WTC11 (cell line): ENCODE data around the gene SPDYE11.
"Not testable (repeated sequence)": the region's sequence is repeated elsewhere in the genome, so short reads cannot be mapped to it uniquely, and the experiment has no call there.

ENCODE experiments used
- CREB1 ChIP-seq: sonication (generic); formaldehyde crosslinking; IDR thresholded peaks from 2 replicates; pipeline ENCODE4 v1.8.0; 2023; ENCODE audit warnings: mild to moderate bottlenecking, missing genetic modification reagents
- CREM ChIP-seq: sonication (generic); formaldehyde crosslinking; IDR thresholded peaks from 2 replicates; pipeline ENCODE4 v1.8.1; 2022; ENCODE audit warnings: mild to moderate bottlenecking, missing genetic modification reagents, moderate library complexity
- FOXK1 ChIP-seq: sonication (generic); formaldehyde crosslinking; IDR thresholded peaks from 2 replicates; pipeline ENCODE4 v1.8.0; 2022; ENCODE audit warnings: mild to moderate bottlenecking, moderate library complexity, missing genetic modification reagents
- FOXP1 ChIP-seq: sonication (generic); formaldehyde crosslinking; IDR thresholded peaks from 2 replicates; pipeline ENCODE4 v1.8.0; 2022; ENCODE audit warnings: missing genetic modification reagents, mild to moderate bottlenecking, moderate library complexity, borderline replicate concordance
- JUN ChIP-seq: sonication (generic); formaldehyde crosslinking; IDR thresholded peaks from 2 replicates; pipeline ENCODE4 v1.8.0; 2023; ENCODE audit warnings: mild to moderate bottlenecking, missing genetic modification reagents
- RELA ChIP-seq: sonication (generic); formaldehyde crosslinking; IDR thresholded peaks from 2 replicates; pipeline ENCODE4 v1.8.1; 2022; ENCODE audit warnings: missing genetic modification reagents, mild to moderate bottlenecking, borderline replicate concordance
- ZBTB21 ChIP-seq: sonication (generic); formaldehyde crosslinking; IDR thresholded peaks from 2 replicates; pipeline ENCODE4 v1.8.1; 2023; ENCODE audit warnings: mild to moderate bottlenecking, missing genetic modification reagents, borderline replicate concordance
- ZNF416 ChIP-seq: fragments of 250-450 bp; sonication (Bioruptor Pico); IDR thresholded peaks from 2 replicates; pipeline ENCODE4 v1.9.0; 2021; ENCODE audit warnings: mild to moderate bottlenecking, inconsistent platforms
- TF ChIP-seq, protein P1 (sequence below): fragments of 200-600 bp; IDR thresholded peaks from 2 replicates; pipeline ENCODE4 v1.8.0; 2022; ENCODE audit warnings: antibody characterized with exemption
- TF ChIP-seq, protein P2 (sequence below): sonication (generic); formaldehyde crosslinking; IDR thresholded peaks from 2 replicates; pipeline ENCODE4 v1.8.1; 2023; ENCODE audit warnings: mild to moderate bottlenecking, moderate library complexity, missing genetic modification reagents
- TF ChIP-seq, protein P3 (sequence below): sonication (generic); formaldehyde crosslinking; IDR thresholded peaks from 2 replicates; pipeline ENCODE4 v1.8.1; 2023; ENCODE audit warnings: mild to moderate bottlenecking, missing genetic modification reagents, moderate library complexity
- TF ChIP-seq, protein P4 (sequence below): sonication (generic); formaldehyde crosslinking; IDR thresholded peaks from 2 replicates; pipeline ENCODE4 v1.8.0; 2023; ENCODE audit warnings: missing genetic modification reagents, mild to moderate bottlenecking, borderline replicate concordance

DNA sequence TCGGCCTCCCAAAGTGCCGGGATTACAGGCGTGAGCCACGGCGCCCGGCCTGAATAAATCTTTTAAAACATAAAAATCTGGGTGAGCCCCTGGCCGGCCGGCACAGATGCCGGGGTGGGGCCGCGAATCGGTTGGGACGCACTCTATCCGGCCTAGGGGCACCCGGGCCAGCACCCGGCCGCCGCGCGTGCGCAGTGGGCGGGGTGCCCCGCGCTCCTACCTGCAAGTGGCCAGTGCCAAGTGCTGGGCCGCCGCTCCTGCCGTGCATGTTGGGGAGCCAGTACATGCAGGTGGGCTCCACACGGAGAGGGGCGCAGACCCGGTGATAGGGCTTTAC, 52.4 kb downstream of the SPDYE11 start:
- TF ChIP-seq, protein P1, sequence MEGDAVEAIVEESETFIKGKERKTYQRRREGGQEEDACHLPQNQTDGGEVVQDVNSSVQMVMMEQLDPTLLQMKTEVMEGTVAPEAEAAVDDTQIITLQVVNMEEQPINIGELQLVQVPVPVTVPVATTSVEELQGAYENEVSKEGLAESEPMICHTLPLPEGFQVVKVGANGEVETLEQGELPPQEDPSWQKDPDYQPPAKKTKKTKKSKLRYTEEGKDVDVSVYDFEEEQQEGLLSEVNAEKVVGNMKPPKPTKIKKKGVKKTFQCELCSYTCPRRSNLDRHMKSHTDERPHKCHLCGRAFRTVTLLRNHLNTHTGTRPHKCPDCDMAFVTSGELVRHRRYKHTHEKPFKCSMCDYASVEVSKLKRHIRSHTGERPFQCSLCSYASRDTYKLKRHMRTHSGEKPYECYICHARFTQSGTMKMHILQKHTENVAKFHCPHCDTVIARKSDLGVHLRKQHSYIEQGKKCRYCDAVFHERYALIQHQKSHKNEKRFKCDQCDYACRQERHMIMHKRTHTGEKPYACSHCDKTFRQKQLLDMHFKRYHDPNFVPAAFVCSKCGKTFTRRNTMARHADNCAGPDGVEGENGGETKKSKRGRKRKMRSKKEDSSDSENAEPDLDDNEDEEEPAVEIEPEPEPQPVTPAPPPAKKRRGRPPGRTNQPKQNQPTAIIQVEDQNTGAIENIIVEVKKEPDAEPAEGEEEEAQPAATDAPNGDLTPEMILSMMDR = not testable (repeated sequence)
- not testable (repeated sequence) for TF ChIP-seq ZBTB21; FOXP1 (CRISPR knock-in tag); FOXK1; CREB1; CREM (CRISPR knock-in tag); RELA (CRISPR knock-in tag); JUN; ZNF416 (CRISPR knock-in tag)
- TF ChIP-seq, protein P2, sequence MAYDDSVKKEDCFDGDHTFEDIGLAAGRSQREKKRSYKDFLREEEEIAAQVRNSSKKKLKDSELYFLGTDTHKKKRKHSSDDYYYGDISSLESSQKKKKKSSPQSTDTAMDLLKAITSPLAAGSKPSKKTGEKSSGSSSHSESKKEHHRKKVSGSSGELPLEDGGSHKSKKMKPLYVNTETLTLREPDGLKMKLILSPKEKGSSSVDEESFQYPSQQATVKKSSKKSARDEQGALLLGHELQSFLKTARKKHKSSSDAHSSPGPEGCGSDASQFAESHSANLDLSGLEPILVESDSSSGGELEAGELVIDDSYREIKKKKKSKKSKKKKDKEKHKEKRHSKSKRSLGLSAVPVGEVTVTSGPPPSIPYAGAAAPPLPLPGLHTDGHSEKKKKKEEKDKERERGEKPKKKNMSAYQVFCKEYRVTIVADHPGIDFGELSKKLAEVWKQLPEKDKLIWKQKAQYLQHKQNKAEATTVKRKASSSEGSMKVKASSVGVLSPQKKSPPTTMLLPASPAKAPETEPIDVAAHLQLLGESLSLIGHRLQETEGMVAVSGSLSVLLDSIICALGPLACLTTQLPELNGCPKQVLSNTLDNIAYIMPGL (CRISPR knock-in tag) = not testable (repeated sequence)
- TF ChIP-seq, protein P3, sequence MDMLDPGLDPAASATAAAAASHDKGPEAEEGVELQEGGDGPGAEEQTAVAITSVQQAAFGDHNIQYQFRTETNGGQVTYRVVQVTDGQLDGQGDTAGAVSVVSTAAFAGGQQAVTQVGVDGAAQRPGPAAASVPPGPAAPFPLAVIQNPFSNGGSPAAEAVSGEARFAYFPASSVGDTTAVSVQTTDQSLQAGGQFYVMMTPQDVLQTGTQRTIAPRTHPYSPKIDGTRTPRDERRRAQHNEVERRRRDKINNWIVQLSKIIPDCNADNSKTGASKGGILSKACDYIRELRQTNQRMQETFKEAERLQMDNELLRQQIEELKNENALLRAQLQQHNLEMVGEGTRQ (CRISPR knock-in tag) = not testable (repeated sequence)
- TF ChIP-seq, protein P4, sequence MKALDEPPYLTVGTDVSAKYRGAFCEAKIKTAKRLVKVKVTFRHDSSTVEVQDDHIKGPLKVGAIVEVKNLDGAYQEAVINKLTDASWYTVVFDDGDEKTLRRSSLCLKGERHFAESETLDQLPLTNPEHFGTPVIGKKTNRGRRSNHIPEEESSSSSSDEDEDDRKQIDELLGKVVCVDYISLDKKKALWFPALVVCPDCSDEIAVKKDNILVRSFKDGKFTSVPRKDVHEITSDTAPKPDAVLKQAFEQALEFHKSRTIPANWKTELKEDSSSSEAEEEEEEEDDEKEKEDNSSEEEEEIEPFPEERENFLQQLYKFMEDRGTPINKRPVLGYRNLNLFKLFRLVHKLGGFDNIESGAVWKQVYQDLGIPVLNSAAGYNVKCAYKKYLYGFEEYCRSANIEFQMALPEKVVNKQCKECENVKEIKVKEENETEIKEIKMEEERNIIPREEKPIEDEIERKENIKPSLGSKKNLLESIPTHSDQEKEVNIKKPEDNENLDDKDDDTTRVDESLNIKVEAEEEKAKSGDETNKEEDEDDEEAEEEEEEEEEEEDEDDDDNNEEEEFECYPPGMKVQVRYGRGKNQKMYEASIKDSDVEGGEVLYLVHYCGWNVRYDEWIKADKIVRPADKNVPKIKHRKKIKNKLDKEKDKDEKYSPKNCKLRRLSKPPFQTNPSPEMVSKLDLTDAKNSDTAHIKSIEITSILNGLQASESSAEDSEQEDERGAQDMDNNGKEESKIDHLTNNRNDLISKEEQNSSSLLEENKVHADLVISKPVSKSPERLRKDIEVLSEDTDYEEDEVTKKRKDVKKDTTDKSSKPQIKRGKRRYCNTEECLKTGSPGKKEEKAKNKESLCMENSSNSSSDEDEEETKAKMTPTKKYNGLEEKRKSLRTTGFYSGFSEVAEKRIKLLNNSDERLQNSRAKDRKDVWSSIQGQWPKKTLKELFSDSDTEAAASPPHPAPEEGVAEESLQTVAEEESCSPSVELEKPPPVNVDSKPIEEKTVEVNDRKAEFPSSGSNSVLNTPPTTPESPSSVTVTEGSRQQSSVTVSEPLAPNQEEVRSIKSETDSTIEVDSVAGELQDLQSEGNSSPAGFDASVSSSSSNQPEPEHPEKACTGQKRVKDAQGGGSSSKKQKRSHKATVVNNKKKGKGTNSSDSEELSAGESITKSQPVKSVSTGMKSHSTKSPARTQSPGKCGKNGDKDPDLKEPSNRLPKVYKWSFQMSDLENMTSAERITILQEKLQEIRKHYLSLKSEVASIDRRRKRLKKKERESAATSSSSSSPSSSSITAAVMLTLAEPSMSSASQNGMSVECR (CRISPR knock-in tag) = not testable (repeated sequence)
